ENCODE measurements around the gene TUBGCP6. TPM values are rescaled to one million over a fixed set of nuclear protein-coding genes. Genes with fewer than 3 reads are reported as not detected.

TUBGCP6 gene
- total RNA-seq, 2 donors from 2014 or later, result 56.3 to 117 TPM

GRCh38 chr22:50178471-50178864 lies 66.4 kb downstream of the TUBGCP6 start:
- Histone ChIP-seq H3K4me1 (replicated peaks) (no peaks in the 10 kb centered on the region), H3K27me3 (replicated peaks; ENCODE audit: insufficient read depth) (no peaks in the 10 kb centered on the region), H3K36me3 (no peaks in the 10 kb centered on the region), H3K9me3 (no peaks in the 10 kb centered on the region), H3K27ac (no peak overlapping the region), H3K4me3 (no peak overlapping the region)
- TF ChIP-seq CTCF (IDR thresholded peaks at IDR 0.05) (no peak), POLR2AphosphoS5 (IDR thresholded peaks at IDR 0.05) (no peak), POLR2A (IDR thresholded peaks at IDR 0.05) (no peak)
- intact Hi-C loops (cut with DNase I), result no loop called here
- no peak for DNase-seq (ENCODE audit: low spot score)
- WGBS, result 68% methylated on average over 20 of the region's 22 CpGs

GRCh38 chr22:50177537-50178470 lies 67.0 kb downstream of the TUBGCP6 start:
- Histone ChIP-seq H3K4me1 (replicated peaks) (no peaks in the 10 kb centered on the region), H3K4me3 (no peak overlapping the region), H3K36me3 (no peaks in the 10 kb centered on the region), H3K27ac (no peak overlapping the region), H3K27me3 (replicated peaks; ENCODE audit: insufficient read depth) (no peaks in the 10 kb centered on the region), H3K9me3 (no peaks in the 10 kb centered on the region)
- no peak for DNase-seq (ENCODE audit: low spot score)
- WGBS, result 79% methylated on average over 78 of the region's 98 CpGs
- intact Hi-C loops (cut with DNase I), result no loop called here
- TF ChIP-seq CTCF (IDR thresholded peaks at IDR 0.05) (no peak), POLR2A (IDR thresholded peaks at IDR 0.05) (no peak)

GRCh38 chr22:50176850-50177536 lies 67.8 kb downstream of the TUBGCP6 start:
- intact Hi-C loops (cut with DNase I), result no loop called here
- H3K9me3 ChIP-seq, result no peaks in the 10 kb centered on the region
- H3K27ac ChIP-seq, result no peak overlapping the region
- no peak overlapping the region for H3K4me3 ChIP-seq
- no peaks in the 10 kb centered on the region for H3K27me3 ChIP-seq (replicated peaks; ENCODE audit: insufficient read depth)
- WGBS, result 96% methylated on average over 76 of the region's 76 CpGs
- H3K36me3 ChIP-seq, result no peaks in the 10 kb centered on the region
- TF ChIP-seq CTCF (IDR thresholded peaks at IDR 0.05), result no peak
- no peak for TF ChIP-seq POLR2AphosphoS5 (IDR thresholded peaks at IDR 0.05)
- TF ChIP-seq POLR2A (IDR thresholded peaks at IDR 0.05), result no peak
- DNase-seq (ENCODE audit: low spot score), result no peak
- no peaks in the 10 kb centered on the region for H3K4me1 ChIP-seq (replicated peaks)

GRCh38 chr22:50175921-50176849 lies 68.6 kb downstream of the TUBGCP6 start:
- no peak for DNase-seq (ENCODE audit: low spot score)
- no peaks in the 10 kb centered on the region for H3K9me3 ChIP-seq
- no peak for TF ChIP-seq POLR2AphosphoS5 (IDR thresholded peaks at IDR 0.05)
- TF ChIP-seq POLR2A (IDR thresholded peaks at IDR 0.05), result no peak
- no peak for TF ChIP-seq CTCF (IDR thresholded peaks at IDR 0.05)
- intact Hi-C loops (cut with DNase I), result no loop called here
- H3K27me3 ChIP-seq (replicated peaks; ENCODE audit: insufficient read depth), result no peaks in the 10 kb centered on the region
- H3K27ac ChIP-seq, result no peak overlapping the region
- 76% methylated on average over 23 of the region's 27 CpGs for WGBS
- H3K4me1 ChIP-seq (replicated peaks), result no peaks in the 10 kb centered on the region
- no peaks in the 10 kb centered on the region for H3K36me3 ChIP-seq
- no peak overlapping the region for H3K4me3 ChIP-seq

All from prostate gland (tissue), 2 donors.